Keratinocyte (primary cell): ENCODE measurements around the gene UNC79. TPM values are rescaled to one million over a fixed set of nuclear protein-coding genes. Genes with fewer than 3 reads are reported as not detected.

Source experiments
- DNase-seq: peaks from one replicate; pipeline ENCODE4 v3.0.0-alpha.2; 2011; ENCODE audit warnings: low read depth, missing footprints, low spot score
- FAIRE-seq: peaks from 2 replicates; lab custom pipeline; 2011; peaks lifted over from hg19 to GRCh38; lab: Jason Lieb, UNC
- H2AFZ ChIP-seq: 2 replicates; pipeline ENCODE4 v1.6.0; 2012; ENCODE audit warnings: low read length, control low read depth, inconsistent platforms; ENCODE audit not compliant: control insufficient read depth
- H3K27ac ChIP-seq: 2 replicates; pipeline ENCODE4 v1.5.1; 2011; ENCODE audit warnings: low read length; ENCODE audit not compliant: control insufficient read depth, insufficient read depth
- H3K27me3 ChIP-seq: 3 replicates; pipeline ENCODE4 v1.6.0; 2011; ENCODE audit warnings: low read length; ENCODE audit not compliant: control insufficient read depth, insufficient read depth; ENCODE audit errors: extremely low read depth
- H3K36me3 ChIP-seq, 2 experiments: 2 replicates in 1 of 2; 3 replicates in 1 of 2; pipeline ENCODE4 v1.5.1; 2011; ENCODE audit warnings: low read length in 2 of 2, mild to moderate bottlenecking in 1 of 2; ENCODE audit not compliant: control insufficient read depth in 2 of 2, insufficient read depth in 2 of 2; ENCODE audit errors: extremely low read depth in 1 of 2
- H3K4me1 ChIP-seq: 3 replicates; pipeline ENCODE4 v1.5.1; 2011; ENCODE audit warnings: low read length; ENCODE audit not compliant: control insufficient read depth, insufficient read depth; ENCODE audit errors: extremely low read depth
- H3K4me2 ChIP-seq: 3 replicates; pipeline ENCODE4 v1.6.0; 2011; ENCODE audit warnings: low read depth, low read length; ENCODE audit not compliant: control insufficient read depth, insufficient read depth; ENCODE audit errors: extremely low read depth
- H3K4me3 ChIP-seq, 3 experiments: fragments of 200-600 bp in 1 of 3; sonication (generic) in 1 of 3; 2 replicates in 2 of 3; 3 replicates in 1 of 3; pipeline ENCODE4 v1.5.1; 2011 to 2016; ENCODE audit warnings: low read length in 3 of 3, mild to moderate bottlenecking in 3 of 3, control low read depth in 2 of 3, inconsistent platforms in 1 of 3, low read depth in 1 of 3, mixed read lengths in 1 of 3, mixed run types in 1 of 3, moderate library complexity in 1 of 3; ENCODE audit not compliant: control insufficient read depth in 2 of 3, insufficient read depth in 2 of 3; ENCODE audit errors: extremely low read depth in 1 of 3
- H3K79me2 ChIP-seq: 2 replicates; pipeline ENCODE4 v1.6.0; 2012; ENCODE audit warnings: low read length; ENCODE audit not compliant: control insufficient read depth, insufficient read depth
- H3K9ac ChIP-seq: 3 replicates; pipeline ENCODE4 v1.6.0; 2011; ENCODE audit warnings: low read length; ENCODE audit not compliant: control insufficient read depth, insufficient read depth; ENCODE audit errors: extremely low read depth
- H3K9me1 ChIP-seq: 3 replicates; pipeline ENCODE4 v1.6.0; 2011; ENCODE audit warnings: low read length; ENCODE audit not compliant: control insufficient read depth, insufficient read depth; ENCODE audit errors: extremely low read depth
- H3K9me3 ChIP-seq: 2 replicates; pipeline ENCODE4 v1.5.1; 2012; ENCODE audit warnings: low read depth, low read length; ENCODE audit not compliant: control insufficient read depth
- H4K20me1 ChIP-seq: 3 replicates; pipeline ENCODE4 v1.6.0; 2011; ENCODE audit warnings: low read length; ENCODE audit not compliant: control insufficient read depth, insufficient read depth; ENCODE audit errors: extremely low read depth
- CTCF ChIP-seq, 3 experiments: IDR thresholded peaks in 1 of 3; conservative IDR thresholded peaks in 1 of 3; optimal IDR thresholded peaks in 1 of 3; 2 replicates in 2 of 3; 3 replicates in 1 of 3; pipeline versions ENCODE3 to v1.5.1; 2011; ENCODE audit warnings: low read length in 3 of 3, mild to moderate bottlenecking in 3 of 3, moderate library complexity in 2 of 3, control low read depth in 1 of 3, inconsistent platforms in 1 of 3; ENCODE audit not compliant: insufficient read depth in 2 of 3; ENCODE audit errors: extremely low read depth in 1 of 3
- EZH2 ChIP-seq: IDR thresholded peaks from one replicate; pipeline ENCODE4 v1.6.1; 2012; ENCODE audit warnings: inconsistent platforms, mild to moderate bottlenecking, low read length, moderate library complexity
- dilution Hi-C: fragments of 300-500 bp; cut with MboI; formaldehyde crosslinking; loops from one replicate; pipeline ENCODE4 v1.7.0; 2020; ENCODE audit warnings: low sequenced_read_pairs; ENCODE audit not compliant: extremely low pct_ligation_motif_present
- polyA plus RNA-seq, 5 experiments: library from polyadenylated mRNA; depleted of rRNA in 3 of 5; stranded (reverse) in 3 of 5; stranded (forward) in 1 of 5; unstranded in 1 of 5; fragments of >200 nt; gene quantifications; 1 replicate in 1 of 5; 2 replicates in 3 of 5; 3 replicates in 1 of 5; pipeline versions ENCODE4 v1.2.1 to v1.2.3, GENCODE V29; 2011 to 2012; ENCODE audit warnings: missing spikeins in 2 of 5, low read depth in 1 of 5, low replicate concordance in 1 of 5

UNC79 gene
- polyA plus RNA-seq, 1 donor (not counting 4 experiments of a cell fraction or from before 2014, with no cell fraction given): 0.01 TPM

- dilution Hi-C loops: no loop called here
- Histone ChIP-seq H3K36me3 (no peaks in the 10 kb centered on the region), H3K79me2 (no peaks in the 10 kb centered on the region), H4K20me1 (no peaks in the 10 kb centered on the region), H3K9ac (no peak overlapping the region), H3K9me3 (no peaks in the 10 kb centered on the region), H3K4me2 (no peak overlapping the region), H3K9me1 (no peaks in the 10 kb centered on the region), H3K27me3 (no peaks in the 10 kb centered on the region), H2AFZ (no peak overlapping the region), H3K4me1 (peaks cover 3% of the 10 kb centered on the region), H3K27ac (no peak overlapping the region), H3K4me3 (no peak overlapping the region)
- no peak for FAIRE-seq
- DNase-seq: no peak
- TF ChIP-seq EZH2 (no peak), CTCF (optimal IDR thresholded peaks at IDR 0.05 in 1 of 3, IDR thresholded peaks at IDR 0.05 in 1 of 3, conservative IDR thresholded peaks at IDR 0.05 in 1 of 3; ENCODE audit: extremely low read depth in 1 of 3, insufficient read depth in 2 of 3, low read length in 3 of 3) (no peak)
Observed at GRCh38 chr14:93544212-93544611, 113.5 kb downstream of the UNC79 start.

DNA sequence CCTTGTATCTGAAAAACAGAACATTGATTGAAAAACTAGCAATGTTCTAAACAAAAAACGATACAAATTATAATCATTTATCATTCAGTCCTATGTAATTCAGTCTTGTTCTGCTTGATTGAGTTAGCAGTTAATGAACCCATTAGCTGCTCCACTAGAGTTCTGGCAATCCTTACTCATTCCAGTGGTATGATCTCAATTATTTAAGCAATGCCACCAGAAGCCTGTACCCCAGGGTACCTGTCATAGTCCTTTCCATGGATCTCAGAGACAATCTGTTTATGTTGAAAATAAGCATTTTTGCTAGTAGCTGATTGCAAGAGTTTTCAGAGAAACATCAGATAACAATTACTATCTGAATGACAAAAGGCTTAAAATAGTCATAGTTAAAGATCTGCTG lies 115.9 kb downstream of the UNC79 start:
- dilution Hi-C loops: no loop called here
- no peak overlapping the region for H3K27ac ChIP-seq
- peaks cover 3% of the 10 kb centered on the region for H3K4me1 ChIP-seq
- H2AFZ ChIP-seq: no peak overlapping the region
- H3K9me1 ChIP-seq: no peaks in the 10 kb centered on the region
- no peak for FAIRE-seq
- no peaks in the 10 kb centered on the region for H3K27me3 ChIP-seq
- no peaks in the 10 kb centered on the region for H4K20me1 ChIP-seq
- H3K36me3 ChIP-seq: no peaks in the 10 kb centered on the region
- TF ChIP-seq EZH2 (no peak), CTCF (optimal IDR thresholded peaks at IDR 0.05 in 1 of 3, IDR thresholded peaks at IDR 0.05 in 1 of 3, conservative IDR thresholded peaks at IDR 0.05 in 1 of 3; ENCODE audit: extremely low read depth in 1 of 3, insufficient read depth in 2 of 3, low read length in 3 of 3) (no peak)
- DNase-seq: no peak
- H3K4me3 ChIP-seq: no peak overlapping the region
- H3K4me2 ChIP-seq: no peak overlapping the region
- H3K9me3 ChIP-seq: no peaks in the 10 kb centered on the region
- no peaks in the 10 kb centered on the region for H3K79me2 ChIP-seq
- no peak overlapping the region for H3K9ac ChIP-seq
